Endothelial cell of hepatic sinusoid (primary cell): ENCODE measurements around the gene ZMYND8.
"Not testable (repeated sequence)": the region's sequence is repeated elsewhere in the genome, so short reads cannot be mapped to it uniquely, and the experiment has no call there.

ENCODE experiments used
- in situ Hi-C: cut with HindIII; loops from 2 replicates; pipeline ENCODE4 v1.10.0; 2017; ENCODE audit warnings: low sequenced_read_pairs

The ZMYND8 gene

GRCh38 chr20:47373206-47373733, 16.8 kb upstream of the ZMYND8 start:
- in situ Hi-C loops, result no loop called here

- in situ Hi-C loops, result no loop called here
Observed at GRCh38 chr20:47370850-47371782, 14.6 kb upstream of the ZMYND8 start.

- in situ Hi-C loops, result no loop called here
Observed at GRCh38 chr20:47370214-47370613, 13.7 kb upstream of the ZMYND8 start.

GRCh38 chr20:47368301-47368700, 11.8 kb upstream of the ZMYND8 start:
- in situ Hi-C loops, result no loop called here

GRCh38 chr20:47366301-47366700, 9.8 kb upstream of the ZMYND8 start:
- in situ Hi-C loops, result not testable (repeated sequence)

- in situ Hi-C loops, result no loop called here
Observed at GRCh38 chr20:47365023-47365764, 8.7 kb upstream of the ZMYND8 start.

GRCh38 chr20:47362361-47363219, 6.1 kb upstream of the ZMYND8 start:
- in situ Hi-C loops, result no loop called here

- in situ Hi-C loops, result no loop called here
Observed at GRCh38 chr20:47361057-47361915, 4.8 kb upstream of the ZMYND8 start.

GRCh38 chr20:47360297-47361056, 4.0 kb upstream of the ZMYND8 start:
- in situ Hi-C loops, result no loop called here

GRCh38 chr20:47359530-47360296, 3.2 kb upstream of the ZMYND8 start:
- in situ Hi-C loops, result loop anchor here (5.0 kb wide), 1 partner anchor 253 kb away; no protein-coding TSS in a partner anchor

- in situ Hi-C loops, result loop anchor here (5.0 kb wide), 1 partner anchor 253 kb away; no protein-coding TSS in a partner anchor
Observed at GRCh38 chr20:47358672-47359529, 2.4 kb upstream of the ZMYND8 start.

GRCh38 chr20:47358039-47358671, 1.7 kb upstream of the ZMYND8 start:
- in situ Hi-C loops, result loop anchor here (5.0 kb wide), 1 partner anchor 254 kb away; no protein-coding TSS in a partner anchor

- in situ Hi-C loops, result loop anchor here (5.0 kb wide), 1 partner anchor 255 kb away; no protein-coding TSS in a partner anchor
Observed at GRCh38 chr20:47357296-47358038, 968 bp upstream of the ZMYND8 start.

GRCh38 chr20:47356220-47356525, 326 bp downstream of the ZMYND8 start:
- in situ Hi-C loops, result loop anchor here (5.0 kb wide), 1 partner anchor 256 kb away; no protein-coding TSS in a partner anchor

GRCh38 chr20:47355489-47356219, 845 bp downstream of the ZMYND8 start:
- in situ Hi-C loops, result loop anchor here (5.0 kb wide), 1 partner anchor 257 kb away; no protein-coding TSS in a partner anchor
